DMS 273 (cell line): ENCODE data around the gene INIP.
"Not testable (repeated sequence)": the region's sequence is repeated elsewhere in the genome, so short reads cannot be mapped to it uniquely, and the experiment has no call there.

ENCODE experiments used
- DNase-seq: peaks from one replicate; lab custom pipeline; 2025; ENCODE audit not compliant: unreplicated experiment; lab: John Stamatoyannopoulos, UW

INIP gene

DNA sequence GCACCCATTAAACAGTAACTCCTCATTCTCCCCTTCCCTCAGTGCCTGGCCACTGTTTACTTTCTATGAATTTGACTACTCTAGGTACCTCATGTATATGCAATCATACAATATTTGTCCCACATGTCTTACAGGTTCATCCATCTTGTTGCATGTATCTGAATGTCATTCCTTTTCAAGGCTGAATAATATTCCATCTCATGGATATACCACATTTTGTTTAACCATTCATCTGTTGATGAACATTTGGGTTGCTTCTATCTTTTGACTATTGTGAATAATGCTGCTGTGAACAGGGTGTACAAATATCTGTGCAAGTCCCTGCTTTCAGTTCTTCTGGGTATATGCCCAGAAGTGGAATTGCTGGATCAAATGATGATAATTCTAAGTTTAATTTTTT, 40.9 kb downstream of the INIP start:
- DNase-seq: no peak

DNA sequence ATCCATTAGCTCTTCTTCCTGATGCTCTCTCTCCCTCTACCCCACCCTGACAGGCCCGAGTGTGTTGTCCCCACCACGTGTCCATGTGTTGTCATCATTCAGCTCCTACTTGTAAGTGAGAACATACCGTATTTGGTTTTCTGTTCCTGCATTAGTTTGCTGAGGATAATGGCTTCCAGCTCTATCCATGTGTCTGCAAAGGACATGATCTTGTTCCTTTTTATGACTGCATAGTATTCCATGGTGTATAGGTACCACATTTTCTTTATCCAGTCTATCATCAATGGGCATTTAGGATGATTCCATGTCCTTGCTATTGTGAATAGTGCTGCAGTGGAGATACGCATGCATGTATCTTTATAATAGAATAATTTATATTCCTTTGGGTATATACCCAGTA, 44.7 kb downstream of the INIP start:
- DNase-seq: not testable (repeated sequence)

DNA sequence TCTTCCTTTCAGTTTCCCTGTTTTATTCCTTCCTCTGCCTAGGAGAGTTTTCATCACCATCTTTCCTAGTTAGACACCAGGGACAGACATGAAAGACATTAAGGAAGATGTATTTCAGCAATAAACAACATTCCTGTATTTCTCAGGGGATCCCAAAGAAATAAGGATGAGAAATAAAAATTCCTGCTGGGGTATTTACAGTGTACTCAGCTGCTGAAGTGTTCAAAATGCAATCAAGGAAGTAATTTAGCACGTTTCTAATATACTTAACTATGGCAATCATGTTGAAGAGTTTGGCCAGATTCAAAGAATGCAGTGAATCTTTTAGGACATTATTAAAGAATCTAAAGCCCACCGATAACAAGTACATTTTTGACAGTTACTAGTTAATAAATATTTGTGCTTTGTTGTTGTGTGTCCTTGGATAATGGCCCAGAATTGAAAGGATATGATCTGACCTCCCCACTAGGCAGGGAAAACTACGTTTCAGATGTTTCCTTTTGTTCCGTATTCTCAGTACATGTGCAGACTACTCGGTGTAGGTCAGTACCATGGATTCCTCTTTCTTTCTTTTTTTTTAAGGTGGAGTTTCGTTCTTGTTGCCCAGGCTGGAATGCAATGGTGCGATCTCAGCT, 46.8 kb downstream of the INIP start:
- DNase-seq: no peak

DNA sequence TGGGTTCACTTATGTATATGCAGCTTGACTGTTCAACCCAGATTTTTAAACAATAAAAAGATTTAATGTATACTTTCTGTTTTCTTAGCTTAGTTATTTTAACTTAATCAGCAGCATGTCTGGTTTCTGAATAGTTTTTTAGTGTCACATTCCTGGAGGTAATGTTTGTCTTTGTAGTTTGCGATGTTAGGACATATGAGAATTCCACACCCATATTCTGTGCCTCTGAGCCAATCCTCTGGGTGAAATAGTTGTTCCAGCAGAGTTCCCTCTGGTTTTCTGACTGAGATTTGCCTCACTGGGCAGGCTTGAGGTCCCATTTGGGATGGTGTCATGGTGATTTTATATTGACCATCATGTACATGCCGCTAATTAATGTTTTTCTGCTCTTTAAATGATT, 48.6 kb downstream of the INIP start:
- DNase-seq: no peak

DNA sequence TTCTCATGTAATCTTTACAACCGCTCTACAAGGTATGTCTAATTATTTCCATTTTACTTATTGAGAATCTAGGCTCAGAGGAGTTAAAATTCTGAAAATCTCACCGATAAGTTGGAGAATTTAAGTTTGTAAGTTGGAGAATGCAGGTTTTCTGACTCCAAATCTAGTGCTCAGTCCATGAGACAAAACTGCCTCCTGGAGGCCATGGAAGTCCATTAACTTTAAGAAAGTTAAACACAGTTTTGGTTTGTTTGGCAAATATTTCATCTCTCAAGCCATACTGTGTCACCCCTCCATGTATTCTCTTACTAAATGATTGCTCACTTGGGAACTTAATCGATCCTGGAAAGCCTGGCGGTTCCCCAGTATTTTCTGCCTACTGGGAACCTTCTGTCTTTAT, 52.6 kb downstream of the INIP start:
- peak; percentile 7 for DNase-seq

DNA sequence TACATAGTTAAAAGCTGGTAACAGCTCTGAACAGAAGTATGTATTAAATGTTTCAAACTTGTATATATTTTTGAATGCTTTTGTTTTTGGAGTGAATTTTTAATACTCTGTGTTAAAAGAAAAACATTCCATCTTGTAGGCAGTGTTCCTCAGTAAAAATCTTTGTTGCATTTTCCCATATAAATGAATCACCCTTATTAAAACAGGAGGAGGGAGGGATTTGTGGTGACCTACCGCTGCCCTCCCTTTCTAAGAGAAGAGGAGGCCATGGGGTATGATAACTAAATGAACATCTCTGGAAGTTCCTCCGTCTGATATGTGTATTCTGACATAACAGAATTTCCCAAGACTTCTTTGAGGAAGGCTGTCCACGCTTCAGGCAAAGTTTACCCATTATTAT, 53.4 kb downstream of the INIP start:
- DNase-seq: no peak

DNA sequence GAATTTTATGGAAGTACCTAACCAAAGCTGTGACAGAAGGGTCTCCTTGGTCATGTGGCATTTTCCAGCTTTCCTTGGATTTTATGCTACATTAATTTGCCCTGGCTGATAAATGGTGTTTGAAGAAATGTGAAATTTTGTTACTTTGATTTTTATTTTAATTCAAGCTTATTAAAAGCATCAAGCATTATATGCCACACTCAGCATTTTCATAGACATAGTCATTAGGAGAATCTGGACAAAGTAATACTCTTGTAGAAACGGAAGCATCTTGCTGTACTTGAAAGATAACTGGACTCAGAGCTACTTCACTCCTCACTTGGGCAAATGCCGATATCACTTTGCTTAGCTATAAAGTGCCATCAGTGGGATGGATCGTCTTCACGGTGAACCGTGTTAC, 54.2 kb downstream of the INIP start:
- DNase-seq: no peak

DNA sequence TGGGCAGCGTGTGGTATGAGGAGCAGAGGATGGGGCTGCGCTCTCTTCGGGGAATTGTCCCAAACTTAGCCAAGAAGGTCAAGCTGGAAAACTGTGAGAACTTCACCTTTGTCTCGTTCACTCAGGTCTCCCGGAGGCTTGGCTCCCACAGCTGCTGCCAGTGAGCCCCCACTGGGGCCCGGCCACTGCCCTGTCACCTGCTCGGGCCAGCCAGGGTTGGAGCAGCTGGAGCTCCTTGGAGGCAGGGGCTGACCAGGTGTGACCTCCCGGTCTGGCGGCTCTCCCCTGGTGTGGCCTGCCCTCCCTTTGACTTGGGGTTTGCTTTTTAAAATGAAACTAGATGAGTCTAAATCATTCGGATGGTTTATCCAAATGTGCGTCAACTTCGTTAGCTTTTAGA, 58.0 kb downstream of the INIP start:
- DNase-seq: no peak

DNA sequence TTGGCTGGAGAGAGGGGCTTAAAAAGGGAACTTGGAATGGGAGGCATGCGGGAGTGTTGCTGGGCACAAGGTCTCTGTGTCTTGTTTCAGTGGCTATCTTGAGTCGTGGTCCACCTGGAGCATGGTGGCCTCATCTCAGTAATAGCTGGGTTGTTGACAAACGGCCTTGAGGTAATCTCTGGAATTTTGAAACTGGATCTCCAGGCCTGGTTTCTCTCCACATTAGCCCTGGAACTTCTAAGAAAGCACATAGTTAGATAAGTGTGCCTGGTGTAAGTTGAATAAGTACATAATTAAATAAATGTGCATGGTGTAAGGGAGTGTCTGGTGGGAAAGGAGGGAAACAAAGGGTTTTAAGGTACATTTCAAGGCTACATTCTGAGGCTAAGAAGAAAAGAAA, 62.2 kb downstream of the INIP start:
- no peak for DNase-seq

DNA sequence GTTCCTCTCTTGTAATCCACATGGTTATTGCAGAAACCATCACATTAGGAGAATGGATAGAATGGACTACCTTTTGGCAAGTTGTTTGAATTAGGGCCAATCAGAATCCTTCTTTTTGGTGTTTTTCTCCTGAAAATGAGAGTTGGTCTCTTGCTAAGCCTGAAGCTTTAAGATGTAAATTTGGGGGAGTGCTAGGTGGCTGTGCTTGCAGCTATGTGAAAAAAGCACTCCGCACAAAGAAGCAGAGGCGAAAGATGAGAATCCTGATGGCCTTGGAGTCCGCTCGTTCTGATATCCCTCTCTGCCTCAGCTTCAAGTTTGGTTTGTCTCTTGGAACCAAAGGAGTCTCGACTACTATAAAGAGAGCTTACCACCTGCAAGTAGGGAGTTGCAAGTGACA, 63.6 kb downstream of the INIP start:
- no peak for DNase-seq

DNA sequence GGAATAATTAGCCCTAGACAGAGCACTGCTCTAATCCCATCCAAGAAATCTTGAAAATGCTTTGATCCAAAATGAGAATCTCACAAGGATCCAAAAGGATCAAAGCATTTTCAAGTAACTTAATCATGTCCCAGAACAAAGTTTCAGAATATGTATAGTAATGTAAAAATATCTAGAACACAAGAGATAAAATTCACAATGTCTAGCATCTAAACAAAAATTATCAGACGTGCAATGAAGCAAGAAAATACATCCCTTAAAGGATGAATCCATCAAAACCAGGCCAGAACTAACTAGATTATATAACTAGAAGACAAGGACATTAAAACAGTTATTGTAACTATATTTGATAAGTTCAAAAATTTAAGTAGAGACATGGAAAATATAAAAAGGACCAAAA, 69.3 kb downstream of the INIP start:
- DNase-seq: no peak

DNA sequence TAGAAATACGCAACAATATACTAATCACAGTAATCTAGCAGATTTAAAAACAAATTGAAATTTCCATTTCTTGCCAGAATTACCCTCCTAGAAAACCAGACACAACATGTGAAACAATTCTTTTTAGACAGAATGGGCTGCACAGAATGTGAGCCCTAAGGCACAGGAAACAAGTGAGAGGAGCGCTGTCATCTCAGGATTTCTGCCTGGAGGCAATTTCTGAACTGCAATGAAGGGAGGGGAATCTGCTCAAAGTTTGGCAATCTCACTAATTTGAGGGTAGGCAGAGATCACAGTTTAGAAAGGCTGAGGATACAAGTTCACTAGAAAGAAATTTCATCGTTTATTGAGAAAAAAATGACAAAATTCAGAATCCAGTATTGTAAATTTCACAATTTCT, 70.3 kb downstream of the INIP start:
- no peak for DNase-seq

DNA sequence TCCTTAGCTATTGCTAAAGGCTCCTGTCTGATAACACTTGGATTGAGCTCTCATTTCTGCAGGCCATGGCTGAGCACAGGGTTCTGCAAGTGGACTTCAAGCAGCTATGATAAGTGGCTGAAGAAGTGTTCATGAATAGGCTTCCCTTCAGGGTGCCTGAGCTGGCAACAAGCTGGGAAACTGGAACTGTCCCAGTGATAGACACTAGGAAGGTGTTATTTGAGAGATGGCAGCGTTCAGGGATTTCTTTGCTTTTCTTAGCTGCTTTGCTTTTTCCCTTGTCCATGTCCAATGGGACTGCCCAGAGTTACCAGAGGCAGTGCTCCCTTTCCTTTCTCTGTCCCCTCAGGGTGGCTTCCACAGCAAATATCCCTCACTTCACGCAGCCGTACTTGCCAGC, 75.8 kb downstream of the INIP start:
- DNase-seq: no peak

DNA sequence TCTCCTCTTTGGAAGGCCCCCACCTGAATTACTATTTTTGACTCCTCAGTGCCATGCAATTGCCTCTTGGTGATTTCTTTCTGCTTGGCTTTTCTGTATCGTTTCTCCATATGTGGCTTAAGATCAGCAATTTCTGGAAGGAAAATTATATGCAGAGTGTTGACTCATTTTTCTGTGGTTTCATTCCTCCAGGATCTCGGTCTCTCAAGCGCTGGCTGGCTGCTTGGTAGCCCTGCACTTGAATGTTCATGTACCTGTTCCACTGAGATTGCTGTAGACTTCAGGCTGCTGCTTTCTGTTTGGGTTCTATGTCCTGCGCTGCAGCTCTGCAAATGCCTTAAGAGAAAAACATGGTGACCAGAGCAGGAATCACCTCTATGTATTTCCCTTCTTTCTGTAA, 77.6 kb downstream of the INIP start:
- no peak for DNase-seq
